Endodermal cell (in vitro differentiated cells): ENCODE results near the gene CADM1. TPM values are rescaled to one million over a fixed set of nuclear protein-coding genes. Genes with fewer than 3 reads are reported as not detected.

Experiments used
- DNase-seq: peaks from one replicate; pipeline ENCODE4 v3.0.0-alpha.2; 2017
- H3K27ac ChIP-seq: 2 replicates; pipeline ENCODE4 v1.5.1; 2013; ENCODE audit warnings: mild to moderate bottlenecking, low read depth, low read length, moderate library complexity
- H3K27me3 ChIP-seq: 2 replicates; pipeline ENCODE4 v1.6.1; 2013; ENCODE audit warnings: mild to moderate bottlenecking, low read length, moderate library complexity; ENCODE audit not compliant: insufficient read depth, control insufficient read depth, poor library complexity, severe bottlenecking
- H3K36me3 ChIP-seq: 2 replicates; pipeline ENCODE4 v1.7.0; 2013; ENCODE audit warnings: mild to moderate bottlenecking, low read length, moderate library complexity; ENCODE audit not compliant: control insufficient read depth, insufficient read depth
- H3K4me1 ChIP-seq: one replicate; pipeline ENCODE4 v1.7.0; 2013; ENCODE audit warnings: low read length; ENCODE audit not compliant: control insufficient read depth, insufficient read depth
- H3K4me3 ChIP-seq: 2 replicates; pipeline ENCODE4 v1.5.1; 2013; ENCODE audit warnings: mild to moderate bottlenecking, low read length, moderate library complexity
- H3K9ac ChIP-seq: 2 replicates; pipeline ENCODE4 v1.6.1; 2013; ENCODE audit warnings: mild to moderate bottlenecking, low read length, moderate library complexity; ENCODE audit not compliant: poor library complexity, severe bottlenecking; ENCODE audit errors: extremely low read depth
- H3K9me3 ChIP-seq: 2 replicates; pipeline ENCODE4 v1.6.1; 2013; ENCODE audit warnings: mild to moderate bottlenecking, low read length, moderate library complexity; ENCODE audit not compliant: control insufficient read depth
- H3K27ac Mint-ChIP-seq: 2 replicates; pipeline ENCODE4 v1.8.0; 2020; ENCODE audit warnings: mixed read lengths
- H3K27me3 Mint-ChIP-seq: 2 replicates; pipeline ENCODE4 v1.8.0; 2021; ENCODE audit warnings: mild to moderate bottlenecking, mixed read lengths; ENCODE audit not compliant: insufficient read depth
- H3K36me3 Mint-ChIP-seq: 2 replicates; pipeline ENCODE4 v1.8.0; 2020; ENCODE audit warnings: low read depth, mixed read lengths
- H3K4me1 Mint-ChIP-seq: 2 replicates; pipeline ENCODE4 v1.8.0; 2020; ENCODE audit warnings: mixed read lengths
- H3K4me3 Mint-ChIP-seq: 2 replicates; pipeline ENCODE4 v1.8.0; 2020; ENCODE audit warnings: mild to moderate bottlenecking, moderate library complexity, mixed read lengths
- H3K9me3 Mint-ChIP-seq: 2 replicates; pipeline ENCODE4 v1.8.0; 2020; ENCODE audit warnings: mild to moderate bottlenecking, mixed read lengths
- WGBS, 2 experiments: methylation state at CpG; one replicate each; pipeline versions ENCODE4 v1.1.5 to v1.1.7; 2013; ENCODE audit warnings: missing lambda C conversion rate in 2 of 2, mixed read lengths in 1 of 2; ENCODE audit not compliant: insufficient coverage in 1 of 2, insufficient read length in 1 of 2; 5-methylcytosine and 5-hydroxymethylcytosine counted together
- total RNA-seq, 2 donors: library from RNA; stranded (reverse); fragmentation: NEBNext Ultra II Directional in 1 of 2; extraction: Animal tissue kit (Norgen Biotek cat#: 25700) in 1 of 2; gene quantifications; 2 replicates in 1 of 2; 3 replicates in 1 of 2; pipeline ENCODE4 v1.2.1, GENCODE V29; 2021
- TF ChIP-seq, protein P1 (sequence below): fragments of 200-600 bp; sonication (generic); conservative IDR thresholded peaks from 2 replicates; pipeline ENCODE4 v1.5.0; 2021; ENCODE audit warnings: antibody characterized with exemption, mild to moderate bottlenecking

The CADM1 gene
- total RNA-seq, 2 donors from 2014 or later = 76.3 to 88.2 TPM

DNA sequence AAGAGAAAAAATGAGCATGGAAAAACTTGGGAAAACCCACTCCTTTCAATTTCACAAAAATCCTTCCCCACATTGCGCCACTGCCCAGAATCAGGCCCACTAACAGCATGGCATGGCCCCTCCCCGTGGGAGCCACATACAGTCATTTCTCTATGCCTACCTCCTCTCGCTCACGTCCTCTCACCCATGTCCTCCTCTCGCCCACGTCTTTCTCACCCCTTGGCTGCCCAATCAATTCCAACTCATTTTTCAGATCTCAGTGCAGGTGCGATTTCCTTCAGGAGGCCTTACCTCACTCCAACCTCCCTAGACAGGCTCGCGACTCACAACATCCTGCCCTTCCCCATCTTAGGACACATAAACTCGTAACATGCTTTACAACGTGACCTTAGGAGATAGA is 229.2 kb downstream of the CADM1 start:
- no peak overlapping the region for H3K9ac ChIP-seq
- Mint-ChIP-seq H3K9me3 (no peaks in the 10 kb centered on the region), H3K4me3 (no peak overlapping the region), H3K4me1 (peaks cover 14% of the 10 kb centered on the region), H3K27ac (no peak overlapping the region), H3K36me3 (no peaks in the 10 kb centered on the region), H3K27me3 (no peaks in the 10 kb centered on the region)
- WGBS, 2 experiments = 94 to 100% methylated on average over 6 to 11 of the region's 11 CpGs
- H3K4me1 ChIP-seq = no peaks in the 10 kb centered on the region
- H3K36me3 ChIP-seq = no peaks in the 10 kb centered on the region
- TF ChIP-seq, protein P1, sequence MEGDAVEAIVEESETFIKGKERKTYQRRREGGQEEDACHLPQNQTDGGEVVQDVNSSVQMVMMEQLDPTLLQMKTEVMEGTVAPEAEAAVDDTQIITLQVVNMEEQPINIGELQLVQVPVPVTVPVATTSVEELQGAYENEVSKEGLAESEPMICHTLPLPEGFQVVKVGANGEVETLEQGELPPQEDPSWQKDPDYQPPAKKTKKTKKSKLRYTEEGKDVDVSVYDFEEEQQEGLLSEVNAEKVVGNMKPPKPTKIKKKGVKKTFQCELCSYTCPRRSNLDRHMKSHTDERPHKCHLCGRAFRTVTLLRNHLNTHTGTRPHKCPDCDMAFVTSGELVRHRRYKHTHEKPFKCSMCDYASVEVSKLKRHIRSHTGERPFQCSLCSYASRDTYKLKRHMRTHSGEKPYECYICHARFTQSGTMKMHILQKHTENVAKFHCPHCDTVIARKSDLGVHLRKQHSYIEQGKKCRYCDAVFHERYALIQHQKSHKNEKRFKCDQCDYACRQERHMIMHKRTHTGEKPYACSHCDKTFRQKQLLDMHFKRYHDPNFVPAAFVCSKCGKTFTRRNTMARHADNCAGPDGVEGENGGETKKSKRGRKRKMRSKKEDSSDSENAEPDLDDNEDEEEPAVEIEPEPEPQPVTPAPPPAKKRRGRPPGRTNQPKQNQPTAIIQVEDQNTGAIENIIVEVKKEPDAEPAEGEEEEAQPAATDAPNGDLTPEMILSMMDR = no peak
- no peak overlapping the region for H3K27ac ChIP-seq
- H3K9me3 ChIP-seq = no peaks in the 10 kb centered on the region
- H3K4me3 ChIP-seq = no peak overlapping the region
- no peaks in the 10 kb centered on the region for H3K27me3 ChIP-seq
- DNase-seq = no peak

DNA sequence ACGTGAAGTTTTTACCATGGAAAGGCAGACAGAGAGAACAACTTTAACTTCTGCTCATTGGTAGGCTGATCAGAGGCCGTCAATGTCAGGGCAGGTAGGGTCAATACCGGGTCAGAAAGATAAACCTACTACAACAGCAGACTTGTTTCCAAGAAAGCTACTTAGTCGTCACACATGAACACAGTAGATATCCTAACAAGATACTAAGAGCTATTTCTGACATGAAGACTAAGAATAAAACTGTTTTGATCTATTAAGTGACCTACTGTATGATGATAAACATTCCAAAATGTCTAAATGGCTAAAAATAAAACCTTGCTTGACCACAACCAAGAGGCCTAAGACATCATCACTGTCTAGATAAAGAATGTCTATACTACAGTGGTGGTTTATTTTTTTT is 231.3 kb downstream of the CADM1 start:
- no peaks in the 10 kb centered on the region for H3K9me3 Mint-ChIP-seq
- no peak for DNase-seq
- Histone ChIP-seq H3K27ac (no peak overlapping the region), H3K9me3 (no peaks in the 10 kb centered on the region), H3K4me3 (no peak overlapping the region), H3K4me1 (peaks cover 3% of the 10 kb centered on the region), H3K9ac (no peak overlapping the region), H3K27me3 (no peaks in the 10 kb centered on the region), H3K36me3 (no peaks in the 10 kb centered on the region)
- H3K27ac Mint-ChIP-seq = no peak overlapping the region
- no peak overlapping the region for H3K4me3 Mint-ChIP-seq
- no peaks in the 10 kb centered on the region for H3K36me3 Mint-ChIP-seq
- no peaks in the 10 kb centered on the region for H3K27me3 Mint-ChIP-seq
- TF ChIP-seq, protein P1 = no peak
- 95 to 100% methylated on average over 1 to 4 of the region's 4 CpGs for WGBS, 2 experiments
- H3K4me1 Mint-ChIP-seq = peaks cover 25% of the 10 kb centered on the region

DNA sequence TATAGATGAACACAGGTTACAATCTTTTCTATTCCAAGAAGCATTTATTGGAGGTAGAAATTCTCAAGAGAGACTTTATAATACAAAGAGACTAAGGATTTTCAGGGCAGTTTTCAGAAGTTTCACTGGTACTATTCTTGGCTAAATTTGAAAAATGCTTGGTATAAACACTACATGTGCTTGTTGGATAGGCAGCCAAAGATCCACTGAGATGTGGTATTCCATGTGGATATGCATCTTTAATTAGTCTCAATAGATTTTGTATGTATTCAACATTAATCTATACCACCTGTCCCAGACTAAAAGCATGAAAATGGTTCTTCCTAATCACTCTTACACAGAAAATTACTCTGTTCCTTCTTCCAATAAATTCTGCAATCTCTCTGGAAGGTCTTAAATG is 232.6 kb downstream of the CADM1 start:
- DNase-seq = no peak
- Mint-ChIP-seq H3K4me3 (no peak overlapping the region), H3K4me1 (peaks cover 27% of the 10 kb centered on the region), H3K27ac (no peak overlapping the region), H3K9me3 (no peaks in the 10 kb centered on the region), H3K36me3 (no peaks in the 10 kb centered on the region), H3K27me3 (no peaks in the 10 kb centered on the region)
- TF ChIP-seq, protein P1 = no peak
- H3K4me1 ChIP-seq = peaks cover 3% of the 10 kb centered on the region
- H3K27me3 ChIP-seq = no peaks in the 10 kb centered on the region
- H3K4me3 ChIP-seq = no peak overlapping the region
- H3K9ac ChIP-seq = no peak overlapping the region
- H3K27ac ChIP-seq = no peak overlapping the region
- H3K36me3 ChIP-seq = no peaks in the 10 kb centered on the region
- no peaks in the 10 kb centered on the region for H3K9me3 ChIP-seq
